GM18951 (cell line): ENCODE measurements around the gene CLDN7.
A peak's percentile ranks its signal among the peaks of the same experiment; 100 is the strongest.

ENCODE experiments used
- POLR2A ChIP-seq: IDR thresholded peaks from 4 replicates; pipeline ENCODE4 v1.6.1; 2011; ENCODE audit warnings: mild to moderate bottlenecking; ENCODE audit not compliant: insufficient read length, insufficient read depth; ENCODE audit errors: extremely low read depth
- in situ Hi-C: fragments of 300-500 bp; cut with MboI; formaldehyde crosslinking; loops from one replicate; pipeline ENCODE4 v1.12.0; 2022; ENCODE audit warnings: low sequenced_read_pairs, mixed read lengths, inconsistent platforms; ENCODE audit not compliant: unreplicated experiment

Gene CLDN7

GRCh38 chr17:7262192-7262934 lies at the start of gene CLDN7:
Gene CLDN7, minus strand, starts transcription at chr17:7262478. Its CDS starts 435 bp downstream, at chr17:7262043.
- in situ Hi-C loops = no loop called here

GRCh38 chr17:7311110-7311705 lies 48.9 kb upstream of the CLDN7 start:
- in situ Hi-C loops = no loop called here
- no peak for TF ChIP-seq POLR2A

More at GRCh38 chr17:7262192-7262934, at the start of gene CLDN7:
- TF ChIP-seq POLR2A = no peak

GRCh38 chr17:7309628-7310027 lies 47.4 kb upstream of the CLDN7 start:
- no peak for TF ChIP-seq POLR2A
- in situ Hi-C loops = no loop called here

DNA sequence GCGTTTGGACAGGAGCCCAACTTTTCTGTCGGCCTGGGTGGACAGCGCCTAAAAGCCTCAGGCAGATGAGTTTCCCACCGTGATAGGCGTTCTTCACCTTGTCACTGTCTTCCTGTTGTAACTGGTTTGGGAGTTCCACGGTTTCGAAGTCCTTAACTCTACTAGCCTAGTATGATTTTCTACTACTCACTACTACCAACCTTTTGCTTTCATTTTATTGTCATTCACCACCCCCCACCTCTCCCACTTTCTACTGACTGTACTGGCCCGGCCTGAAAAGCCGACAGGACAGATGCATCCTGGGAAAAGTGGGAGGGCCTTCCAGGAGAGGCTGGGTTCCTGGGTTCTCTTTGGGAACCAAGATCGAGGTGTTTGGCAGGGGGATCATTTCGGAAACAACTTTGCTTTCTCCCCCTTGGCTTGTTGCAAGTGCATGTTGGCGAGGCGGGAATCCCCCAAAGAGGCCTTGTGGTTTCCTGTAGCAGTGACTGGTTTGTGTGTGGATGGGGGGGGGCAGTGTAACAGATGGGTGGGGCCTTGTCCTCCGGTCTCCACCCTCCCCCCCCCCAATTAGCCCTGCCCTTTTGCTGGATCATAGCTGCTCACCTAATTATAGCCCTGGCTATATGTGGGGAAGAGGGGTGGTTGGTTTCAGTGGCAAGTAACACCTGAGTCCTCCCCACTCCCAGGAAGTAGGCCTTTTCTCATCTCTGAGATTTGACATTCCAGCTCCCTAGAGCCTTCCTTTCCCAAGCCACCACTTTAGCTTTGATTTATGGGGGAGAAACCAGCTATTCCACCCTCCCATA lies 46.6 kb upstream of the CLDN7 start:
- peak; percentile 41 for TF ChIP-seq POLR2A
- in situ Hi-C loops = no loop called here

DNA sequence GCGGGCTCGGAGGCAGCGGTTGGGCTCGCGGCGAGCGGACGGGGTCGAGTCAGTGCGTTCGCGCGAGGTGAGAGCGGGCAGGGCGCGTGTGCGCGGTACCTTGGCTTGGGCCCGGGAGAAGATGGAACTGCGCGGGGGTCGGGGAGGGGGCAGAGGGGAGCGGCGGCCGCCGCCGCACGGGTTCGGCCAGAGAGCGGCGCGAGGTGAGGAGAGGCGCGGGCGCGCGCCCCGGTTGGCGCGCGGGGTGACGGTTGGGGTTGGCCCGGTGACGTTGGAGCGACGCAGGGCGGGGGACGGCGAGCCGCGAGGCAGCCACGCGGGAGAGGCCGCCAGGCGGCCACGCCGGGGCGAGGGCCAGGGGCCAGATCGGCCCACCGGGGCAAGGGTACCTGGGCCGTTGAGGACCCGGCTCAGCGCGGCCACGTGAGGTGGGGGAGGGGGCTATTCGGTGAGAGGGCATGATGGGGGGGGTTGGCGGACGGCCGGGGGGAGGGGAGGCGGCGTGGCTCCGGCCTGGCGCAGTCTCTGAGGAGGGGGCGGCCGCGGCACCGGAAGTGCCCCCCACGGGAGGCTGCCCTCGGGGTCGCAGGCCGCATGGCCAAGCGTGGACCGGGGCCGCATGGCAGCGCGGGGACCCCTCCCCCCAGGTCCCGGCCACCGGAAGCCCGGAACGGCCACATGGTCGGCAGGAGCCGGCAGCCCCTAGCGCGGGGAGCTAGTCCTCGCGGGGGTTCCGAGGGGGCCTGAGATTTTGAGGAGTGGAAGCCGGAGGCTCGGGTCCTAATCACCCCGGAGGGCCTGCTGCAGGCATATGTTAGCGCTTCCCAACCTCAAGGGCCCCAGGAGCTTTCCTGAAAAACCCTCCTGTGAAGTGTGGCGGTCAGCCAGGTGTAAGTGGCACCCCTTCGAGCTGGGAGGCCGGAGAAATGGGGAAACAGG lies 45.7 kb upstream of the CLDN7 start:
- TF ChIP-seq POLR2A = no peak
- in situ Hi-C loops = no loop called here

GRCh38 chr17:7306911-7307685 lies 44.8 kb upstream of the CLDN7 start, which contains the start of gene EIF5A:
Gene EIF5A, plus strand, starts transcription at chr17:7307628. Its CDS starts 2,008 bp downstream, at chr17:7309636.
- peak; percentile 70 for TF ChIP-seq POLR2A
- in situ Hi-C loops = no loop called here

DNA sequence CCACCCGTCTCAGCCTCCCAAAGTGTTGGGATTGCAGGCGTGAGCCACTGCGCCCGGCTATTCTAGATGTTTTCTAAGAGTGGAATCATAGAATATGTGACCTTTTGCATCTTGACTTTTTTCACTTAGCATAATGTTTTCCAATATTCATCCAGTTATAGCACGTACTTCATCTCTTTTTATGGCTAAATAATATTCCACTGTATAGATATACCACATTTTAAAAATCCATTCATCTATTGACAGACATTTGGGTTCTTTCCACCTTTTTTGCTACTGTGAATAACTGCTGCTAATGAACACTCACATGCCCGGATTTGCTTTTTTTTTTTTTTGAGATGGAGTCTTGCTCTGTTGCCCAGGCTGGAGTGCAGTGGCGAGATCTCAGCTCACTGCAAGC lies 41.9 kb upstream of the CLDN7 start:
- in situ Hi-C loops = no loop called here

DNA sequence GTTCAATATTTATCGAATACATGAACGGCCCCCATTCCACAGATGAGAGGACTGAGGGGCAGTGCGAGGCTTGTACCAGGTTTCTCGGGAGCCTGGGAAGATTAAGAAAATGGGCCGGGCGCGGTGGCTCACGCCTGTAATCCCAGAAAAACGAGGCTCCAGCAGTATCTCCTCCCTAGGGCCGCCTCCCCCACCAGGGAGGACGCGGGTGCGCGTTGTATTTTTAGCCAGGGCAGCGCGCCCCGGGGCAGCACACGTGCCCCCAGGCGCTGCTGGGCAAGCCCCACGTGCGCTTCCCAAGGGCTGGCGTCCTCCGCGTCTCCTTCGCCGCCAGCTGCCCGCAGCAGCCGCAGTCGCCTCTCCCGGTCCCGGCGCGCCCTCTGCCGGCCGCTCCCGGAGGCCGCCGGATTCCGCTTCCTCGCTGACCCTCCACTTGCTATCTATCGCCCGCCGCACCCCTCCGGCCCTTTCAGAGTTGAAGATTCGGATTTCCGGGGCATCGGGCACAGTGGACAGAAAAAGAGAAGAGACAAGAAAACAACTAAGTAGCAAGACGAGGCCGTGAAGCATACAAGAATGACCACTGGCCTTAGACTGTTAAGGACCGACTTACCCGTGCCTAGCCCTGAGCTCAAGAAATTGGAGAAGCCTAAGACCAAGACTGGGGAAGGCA lies 34.0 kb upstream of the CLDN7 start:
- in situ Hi-C loops = no loop called here

More for the DNA sequence above, 41.9 kb upstream of the CLDN7 start:
- TF ChIP-seq POLR2A = no peak

DNA sequence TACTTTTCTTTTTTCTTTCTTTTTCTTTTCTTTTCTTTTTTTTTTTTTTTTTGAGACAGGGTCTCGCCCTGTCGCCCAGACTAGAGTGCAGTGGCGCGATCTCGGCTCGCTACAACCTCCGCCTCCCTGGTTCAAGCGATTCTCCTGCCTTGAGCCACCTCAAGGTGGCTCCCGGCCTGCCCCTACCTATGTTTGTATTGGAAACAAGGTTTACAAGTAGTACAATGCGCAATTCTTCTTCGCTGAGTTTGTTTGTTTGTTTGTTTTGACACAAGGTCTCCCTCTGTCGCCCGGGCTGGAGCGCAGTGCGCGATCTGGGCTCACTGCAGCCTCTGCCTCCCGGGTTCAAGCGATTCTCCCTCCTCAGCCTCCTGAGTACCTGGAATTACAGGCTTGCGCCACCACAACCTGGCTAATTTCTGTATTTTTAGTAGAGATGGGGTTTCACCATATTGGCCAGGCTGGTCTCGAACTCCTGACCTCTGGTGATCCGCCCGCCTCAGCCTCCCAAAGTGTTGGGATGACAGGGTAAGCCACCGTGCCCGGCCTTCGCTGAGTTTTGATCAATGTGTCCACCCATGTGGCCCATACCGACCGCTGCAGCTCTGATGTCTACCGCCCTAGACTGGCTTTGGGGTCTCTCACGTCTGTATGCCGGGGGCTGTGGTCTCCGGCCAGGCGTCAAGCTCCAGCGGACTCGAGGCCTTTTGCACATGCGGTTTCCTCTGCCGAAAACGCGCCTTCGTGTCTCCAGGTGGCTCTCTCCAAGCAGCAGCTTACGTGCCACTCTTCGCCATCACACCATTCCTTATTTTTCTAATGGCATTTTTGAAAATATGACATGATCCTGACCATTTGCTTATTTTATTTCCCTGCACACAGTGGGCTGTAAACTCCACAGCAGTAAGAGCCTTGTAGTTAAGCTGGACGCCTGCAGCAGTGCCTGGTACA lies 33.2 kb upstream of the CLDN7 start:
- in situ Hi-C loops = no loop called here
- no peak for TF ChIP-seq POLR2A

More for the DNA sequence above, 34.0 kb upstream of the CLDN7 start:
- TF ChIP-seq POLR2A = no peak

DNA sequence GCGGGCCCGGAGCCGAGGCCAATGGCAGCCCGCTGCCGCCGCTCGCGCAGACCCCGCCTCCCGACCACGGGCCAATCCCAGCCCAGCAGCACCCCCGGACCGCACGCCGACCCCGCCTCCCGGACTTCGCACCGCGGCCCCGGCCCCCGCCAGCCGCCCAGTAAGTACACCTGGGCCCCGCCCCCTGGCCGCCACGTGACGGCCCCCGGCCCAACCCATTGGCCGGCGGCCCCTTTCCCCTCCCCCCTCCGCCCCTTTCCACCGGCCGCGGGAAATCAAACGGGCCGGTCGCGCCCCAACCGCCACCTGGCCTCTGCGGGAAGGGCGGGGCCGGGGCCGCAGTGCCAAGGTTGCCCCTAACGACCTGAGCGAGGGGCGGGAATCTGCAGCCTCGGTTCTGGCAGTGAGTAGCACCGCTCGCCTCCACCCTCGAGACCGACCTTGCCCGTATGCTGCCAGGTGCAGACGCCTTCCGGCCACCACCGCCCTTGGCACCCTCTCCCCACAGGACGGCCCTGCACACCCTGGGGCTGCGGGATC lies 32.4 kb upstream of the CLDN7 start, which contains the start of gene YBX2:
YBX2 (minus strand) TSS at position 26 of the 540 bp plus-strand sequence. CDS start 139 bp downstream, outside the sequence.
- no peak for TF ChIP-seq POLR2A
- in situ Hi-C loops = no loop called here
